Tibial nerve (tissue), 4 donors: Measurements from ENCODE around the gene NOL4L. TPM values are rescaled to one million over a fixed set of nuclear protein-coding genes. Genes with fewer than 3 reads are reported as not detected.

Source experiments
- DNase-seq, 2 donors: peaks; one replicate each; pipeline ENCODE4 v3.0.0-alpha.2; 2019; ENCODE audit warnings: low spot score in 2 of 2
- H3K27ac ChIP-seq, 4 donors: fragments of 200-600 bp; sonication (generic) in 3 of 4; one replicate each; pipeline ENCODE4 v1.5.1; 2017 to 2019; ENCODE audit warnings: mild to moderate bottlenecking in 1 of 4
- H3K27me3 ChIP-seq, 2 donors: fragments of 200-600 bp; sonication (generic) in 1 of 2; one replicate each; pipeline versions ENCODE4 v1.5.1 to v1.6.0; 2017 to 2019
- H3K36me3 ChIP-seq, 3 donors: fragments of 200-600 bp; sonication (generic); one replicate each; pipeline ENCODE4 v1.5.1; 2018 to 2019
- H3K4me1 ChIP-seq, 4 donors: fragments of 200-600 bp; sonication (generic) in 3 of 4; one replicate each; pipeline ENCODE4 v1.5.1; 2017 to 2019
- H3K4me3 ChIP-seq, 4 donors: fragments of 200-600 bp; sonication (generic) in 3 of 4; one replicate each; pipeline ENCODE4 v1.5.1; 2017 to 2019; ENCODE audit warnings: mild to moderate bottlenecking in 1 of 4, moderate library complexity in 1 of 4
- H3K9me3 ChIP-seq, 4 donors: fragments of 200-600 bp; sonication (generic) in 3 of 4; one replicate each; pipeline ENCODE4 v1.5.1; 2017 to 2019
- EP300 ChIP-seq, 2 donors: sonication (generic); formaldehyde crosslinking; IDR thresholded peaks; one replicate each; pipeline ENCODE4 v1.6.1; 2017; ENCODE audit warnings: antibody characterized with exemption in 2 of 2, mild to moderate bottlenecking in 1 of 2
- POLR2A ChIP-seq, 2 donors: fragments of 450-650 bp; IDR thresholded peaks; one replicate each; pipeline ENCODE4 v1.6.1; 2017; ENCODE audit warnings: antibody characterized with exemption in 2 of 2, mild to moderate bottlenecking in 2 of 2, moderate library complexity in 2 of 2
- WGBS, 2 donors: methylation state at CpG; one replicate each; pipeline ENCODE4 v1.1.5; 2018; 5-methylcytosine and 5-hydroxymethylcytosine counted together
- total RNA-seq, 4 donors: library from RNA; depleted of rRNA; stranded (reverse); fragments of >200 nt; gene quantifications; one replicate each; pipeline ENCODE4 v1.1.0, GENCODE V29; 2016
- TF ChIP-seq, protein P1 (sequence below), 5 experiments: fragments of 200-600 bp in 3 of 5; fragments of 450-650 bp in 2 of 5; sonication (generic) in 3 of 5; IDR thresholded peaks; one replicate each; pipeline ENCODE4 v1.5.1; 2016 to 2019; ENCODE audit warnings: antibody characterized with exemption in 5 of 5, mild to moderate bottlenecking in 3 of 5, moderate library complexity in 2 of 5

NOL4L gene
- total RNA-seq, 4 donors from 2014 or later: 11.5 to 22.3 (median 19.9) TPM

DNA sequence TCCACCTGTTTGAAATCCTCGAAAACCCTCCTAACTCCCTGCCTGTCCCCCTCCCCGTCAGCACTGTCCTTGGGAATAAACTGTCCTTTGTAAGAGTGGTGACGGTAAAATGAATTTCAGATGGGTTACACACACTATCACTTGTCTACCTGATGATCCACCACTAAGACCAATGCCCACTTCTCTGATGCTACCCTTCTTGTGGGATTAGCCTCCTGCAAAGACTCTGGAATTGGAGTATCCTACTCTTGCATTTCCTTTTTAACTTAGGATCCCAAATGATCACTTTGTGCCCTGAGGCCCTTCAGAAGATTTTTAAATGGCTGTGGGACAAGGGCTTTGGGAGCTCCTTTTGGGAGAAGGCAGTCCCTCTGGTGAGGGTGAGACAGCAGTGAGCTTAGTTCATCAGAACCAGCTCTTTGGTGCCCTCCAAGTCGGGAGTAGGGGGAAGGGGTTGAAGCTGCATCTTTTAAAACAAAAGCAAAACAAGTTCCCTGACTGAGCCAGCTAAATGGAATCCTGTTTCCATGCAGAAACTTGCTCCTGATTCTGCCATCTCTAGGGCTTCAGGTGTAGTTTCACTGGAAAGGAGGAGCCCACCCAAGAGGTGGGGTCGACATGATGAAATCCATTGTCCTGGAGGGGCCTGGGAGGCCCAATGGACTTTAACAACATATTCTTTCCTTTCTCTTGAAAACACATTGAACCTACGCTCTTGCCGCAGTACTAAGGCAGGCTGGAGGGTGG lies 140.5 kb downstream of the NOL4L start:
- peaks cover 0 to 65% (median 12%) of the 10 kb centered on the region in 4 donors for H3K4me1 ChIP-seq
- no peaks in the 10 kb centered on the region for H3K27me3 ChIP-seq
- DNase-seq: peak in 1 of 2 donors; percentile 3
- H3K36me3 ChIP-seq: peaks cover 0 to 51% (median 14%) of the 10 kb centered on the region in 3 donors
- TF ChIP-seq, protein P1, sequence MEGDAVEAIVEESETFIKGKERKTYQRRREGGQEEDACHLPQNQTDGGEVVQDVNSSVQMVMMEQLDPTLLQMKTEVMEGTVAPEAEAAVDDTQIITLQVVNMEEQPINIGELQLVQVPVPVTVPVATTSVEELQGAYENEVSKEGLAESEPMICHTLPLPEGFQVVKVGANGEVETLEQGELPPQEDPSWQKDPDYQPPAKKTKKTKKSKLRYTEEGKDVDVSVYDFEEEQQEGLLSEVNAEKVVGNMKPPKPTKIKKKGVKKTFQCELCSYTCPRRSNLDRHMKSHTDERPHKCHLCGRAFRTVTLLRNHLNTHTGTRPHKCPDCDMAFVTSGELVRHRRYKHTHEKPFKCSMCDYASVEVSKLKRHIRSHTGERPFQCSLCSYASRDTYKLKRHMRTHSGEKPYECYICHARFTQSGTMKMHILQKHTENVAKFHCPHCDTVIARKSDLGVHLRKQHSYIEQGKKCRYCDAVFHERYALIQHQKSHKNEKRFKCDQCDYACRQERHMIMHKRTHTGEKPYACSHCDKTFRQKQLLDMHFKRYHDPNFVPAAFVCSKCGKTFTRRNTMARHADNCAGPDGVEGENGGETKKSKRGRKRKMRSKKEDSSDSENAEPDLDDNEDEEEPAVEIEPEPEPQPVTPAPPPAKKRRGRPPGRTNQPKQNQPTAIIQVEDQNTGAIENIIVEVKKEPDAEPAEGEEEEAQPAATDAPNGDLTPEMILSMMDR (IDR thresholded peaks at IDR 0.05): no peak
- TF ChIP-seq POLR2A (IDR thresholded peaks at IDR 0.05): no peak
- TF ChIP-seq EP300 (IDR thresholded peaks at IDR 0.05): no peak
- no peak overlapping the region for H3K4me3 ChIP-seq
- H3K27ac ChIP-seq: peak overlapping the region in 1 of 4 donors; percentile 52
- no peaks in the 10 kb centered on the region for H3K9me3 ChIP-seq
- 71% methylated on average over 7 of the region's 7 CpGs for WGBS, 2 donors

DNA sequence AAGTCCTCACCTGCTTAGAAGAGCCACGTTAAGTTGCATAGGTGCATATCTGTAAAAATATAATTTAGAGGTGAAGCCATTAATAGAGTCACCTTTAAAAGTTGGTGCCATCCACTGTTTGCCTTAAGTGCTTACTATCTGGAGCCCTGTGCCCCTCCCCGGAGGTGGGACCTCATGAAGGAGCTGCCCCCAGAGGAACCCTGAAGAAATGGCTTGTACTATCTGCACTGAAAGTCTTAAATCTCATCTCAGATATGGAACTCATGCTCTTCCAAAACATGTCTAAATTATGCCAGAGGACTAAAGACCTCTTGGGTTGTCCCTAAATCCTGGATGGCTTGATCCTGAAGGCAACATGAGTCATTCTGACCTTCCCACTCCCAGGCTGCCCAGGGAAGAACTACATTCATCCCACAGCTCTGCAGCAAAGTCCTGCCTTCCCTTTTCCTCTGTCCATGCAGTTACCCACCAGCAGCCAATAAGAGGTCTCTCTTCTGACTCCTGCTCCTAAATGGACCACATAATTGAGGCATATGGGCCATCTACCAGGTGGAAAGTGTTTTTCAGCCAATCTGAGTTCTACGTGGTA lies 141.7 kb downstream of the NOL4L start:
- Histone ChIP-seq H3K9me3 (no peaks in the 10 kb centered on the region), H3K27me3 (no peaks in the 10 kb centered on the region), H3K4me3 (no peak overlapping the region), H3K27ac (peak overlapping the region in 1 of 4 donors; percentile 8), H3K36me3 (peaks cover 0 to 52% (median 17%) of the 10 kb centered on the region in 3 donors), H3K4me1 (peaks cover 0 to 54% (median 9%) of the 10 kb centered on the region in 4 donors)
- WGBS, 2 donors: 81 to 82% methylated on average over 3 of the region's 3 CpGs
- TF ChIP-seq POLR2A (IDR thresholded peaks at IDR 0.05) (no peak), EP300 (IDR thresholded peaks at IDR 0.05) (no peak)
- TF ChIP-seq, protein P1 (IDR thresholded peaks at IDR 0.05): no peak
- no peak for DNase-seq

DNA sequence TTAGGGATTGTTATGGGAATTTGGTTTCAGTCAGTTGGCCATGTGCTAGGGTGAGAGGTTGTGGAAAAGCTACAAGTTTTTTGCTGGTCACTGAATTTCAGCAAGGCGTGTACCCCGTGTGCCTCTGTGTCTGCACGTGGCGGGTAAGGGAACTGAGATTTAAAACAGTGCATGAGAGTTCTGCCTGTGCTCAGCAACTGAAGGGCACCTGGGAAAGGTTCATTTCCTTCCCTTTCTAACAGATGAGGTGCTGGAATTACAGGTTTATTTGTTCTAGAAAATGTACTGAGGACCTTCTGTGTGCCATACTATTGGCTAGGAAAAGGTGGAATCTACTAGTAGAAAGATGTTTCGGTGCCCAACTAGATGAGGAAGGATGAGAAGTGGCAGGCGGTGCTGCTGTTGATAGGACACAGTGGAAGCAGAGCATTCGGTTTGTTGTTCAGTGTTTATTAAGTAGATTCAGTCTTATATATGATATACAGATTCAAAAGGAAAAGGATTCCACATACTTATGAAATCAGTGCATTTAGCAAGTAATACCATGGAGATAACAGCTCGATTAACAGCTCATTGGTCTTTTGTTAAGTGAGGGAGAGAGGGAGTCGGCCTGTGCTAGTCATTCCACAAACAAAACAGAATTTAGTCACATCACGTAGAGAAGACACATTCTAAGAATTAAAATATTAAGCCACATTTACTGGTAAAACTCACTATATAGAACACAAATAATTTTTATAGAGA lies 142.3 kb downstream of the NOL4L start:
- Histone ChIP-seq H3K4me3 (no peak overlapping the region), H3K4me1 (peaks cover 0 to 47% (median 7%) of the 10 kb centered on the region in 4 donors), H3K27me3 (no peaks in the 10 kb centered on the region), H3K36me3 (peaks cover 0 to 53% (median 16%) of the 10 kb centered on the region in 3 donors), H3K9me3 (no peaks in the 10 kb centered on the region), H3K27ac (peak overlapping the region in 1 of 4 donors; percentile 8)
- no peak for DNase-seq
- TF ChIP-seq EP300 (IDR thresholded peaks at IDR 0.05) (no peak), POLR2A (IDR thresholded peaks at IDR 0.05) (no peak)
- TF ChIP-seq, protein P1 (IDR thresholded peaks at IDR 0.05): no peak
- WGBS, 2 donors: 64 to 76% methylated on average over 10 of the region's 10 CpGs

DNA sequence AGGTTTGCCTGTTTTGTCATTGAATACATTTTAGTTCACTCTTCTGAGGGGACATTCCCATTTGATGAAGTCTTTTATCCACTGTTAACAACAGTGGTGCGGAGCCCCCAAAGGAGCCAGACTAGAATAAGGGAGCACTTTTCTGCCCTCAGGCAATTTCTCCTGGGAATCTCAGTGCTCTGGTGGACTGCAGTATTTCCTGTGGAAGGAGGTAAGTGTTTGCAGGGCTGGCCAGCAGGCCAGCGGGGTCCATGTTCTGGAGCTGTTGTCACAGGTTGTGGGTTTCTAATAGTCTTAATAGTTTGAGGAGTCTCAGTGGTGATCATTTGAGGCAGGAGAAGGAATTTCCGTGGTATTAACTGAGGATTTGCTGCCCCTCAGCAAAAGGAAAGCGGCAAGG lies 143.5 kb downstream of the NOL4L start:
- Histone ChIP-seq H3K27me3 (no peaks in the 10 kb centered on the region), H3K27ac (no peak overlapping the region), H3K9me3 (no peaks in the 10 kb centered on the region), H3K36me3 (peaks cover 0 to 55% (median 12%) of the 10 kb centered on the region in 3 donors), H3K4me1 (peaks cover 0 to 41% (median 7%) of the 10 kb centered on the region in 4 donors), H3K4me3 (no peak overlapping the region)
- no peak for DNase-seq
- TF ChIP-seq EP300 (IDR thresholded peaks at IDR 0.05): no peak
- TF ChIP-seq, protein P1 (IDR thresholded peaks at IDR 0.05): no peak
- no peak for TF ChIP-seq POLR2A (IDR thresholded peaks at IDR 0.05)
- WGBS, 2 donors: 82 to 88% methylated on average over 4 of the region's 4 CpGs
